DMS53 treated with DMSO at 0.1 percent for 48 hours (cell line): ENCODE measurements around the gene SLC45A2.

ENCODE experiments used
- DNase-seq: peaks from one replicate; lab custom pipeline; 2025; ENCODE audit not compliant: unreplicated experiment; lab: John Stamatoyannopoulos, UW

Gene SLC45A2

GRCh38 chr5:34007621-34008600 lies 23.4 kb upstream of the SLC45A2 start, which contains the start of gene AMACR:
TSS of gene AMACR (minus strand) at chr5:34008050. CDS start at chr5:34008019, 31 bp downstream.
- peak; percentile 61 for DNase-seq

- no peak for DNase-seq
Measured at GRCh38 chr5:34007201-34007620, 22.7 kb upstream of the SLC45A2 start.

- no peak for DNase-seq
Measured at GRCh38 chr5:34005681-34006080, 21.2 kb upstream of the SLC45A2 start.

- DNase-seq: no peak
Measured at GRCh38 chr5:34005211-34005610, 20.7 kb upstream of the SLC45A2 start.

- DNase-seq: no peak
Measured at GRCh38 chr5:34003941-34004340, 19.4 kb upstream of the SLC45A2 start.

- no peak for DNase-seq
Measured at GRCh38 chr5:34002629-34003328, 18.3 kb upstream of the SLC45A2 start.

- peak; percentile 89 for DNase-seq
Measured at GRCh38 chr5:34001241-34001841, 16.8 kb upstream of the SLC45A2 start.

- DNase-seq: no peak
Measured at GRCh38 chr5:33999978-34000377, 15.5 kb upstream of the SLC45A2 start.

GRCh38 chr5:33997331-33997983 lies 13.0 kb upstream of the SLC45A2 start:
- DNase-seq: peak; percentile 56

GRCh38 chr5:33995865-33996264 lies 11.4 kb upstream of the SLC45A2 start:
- no peak for DNase-seq

- no peak for DNase-seq
Measured at GRCh38 chr5:33994845-33995244, 10.4 kb upstream of the SLC45A2 start.

- DNase-seq: no peak
Measured at GRCh38 chr5:33992864-33993263, 8.4 kb upstream of the SLC45A2 start.

- no peak for DNase-seq
Measured at GRCh38 chr5:33985447-33985846, 954 bp upstream of the SLC45A2 start.

GRCh38 chr5:33984178-33984577 lies 315 bp downstream of the SLC45A2 start:
- DNase-seq: no peak

- no peak for DNase-seq
Measured at GRCh38 chr5:33981408-33982162, 2.9 kb downstream of the SLC45A2 start.

- no peak for DNase-seq
Measured at GRCh38 chr5:33980030-33980429, 4.5 kb downstream of the SLC45A2 start.

GRCh38 chr5:33978306-33978705 lies 6.2 kb downstream of the SLC45A2 start:
- DNase-seq: no peak

GRCh38 chr5:33976307-33976706 lies 8.2 kb downstream of the SLC45A2 start:
- no peak for DNase-seq

GRCh38 chr5:33975852-33976251 lies 8.6 kb downstream of the SLC45A2 start:
- DNase-seq: no peak

- no peak for DNase-seq
Measured at GRCh38 chr5:33973271-33973670, 11.2 kb downstream of the SLC45A2 start.
